ENCODE measurements around the gene CERS6. TPM values are rescaled to one million over a fixed set of nuclear protein-coding genes. Genes with fewer than 3 reads are reported as not detected.

CERS6 gene
- total and polyA plus RNA-seq, 10 of the 15 experiments (the other 5 are each of a cell fraction or from before 2014, with no cell fraction given): 1.3 to 20.4 (median 14.1) TPM

GRCh38 chr2:168458139-168458538 lies 2.1 kb downstream of the CERS6 start (continued):
- TF ChIP-seq, protein P1, sequence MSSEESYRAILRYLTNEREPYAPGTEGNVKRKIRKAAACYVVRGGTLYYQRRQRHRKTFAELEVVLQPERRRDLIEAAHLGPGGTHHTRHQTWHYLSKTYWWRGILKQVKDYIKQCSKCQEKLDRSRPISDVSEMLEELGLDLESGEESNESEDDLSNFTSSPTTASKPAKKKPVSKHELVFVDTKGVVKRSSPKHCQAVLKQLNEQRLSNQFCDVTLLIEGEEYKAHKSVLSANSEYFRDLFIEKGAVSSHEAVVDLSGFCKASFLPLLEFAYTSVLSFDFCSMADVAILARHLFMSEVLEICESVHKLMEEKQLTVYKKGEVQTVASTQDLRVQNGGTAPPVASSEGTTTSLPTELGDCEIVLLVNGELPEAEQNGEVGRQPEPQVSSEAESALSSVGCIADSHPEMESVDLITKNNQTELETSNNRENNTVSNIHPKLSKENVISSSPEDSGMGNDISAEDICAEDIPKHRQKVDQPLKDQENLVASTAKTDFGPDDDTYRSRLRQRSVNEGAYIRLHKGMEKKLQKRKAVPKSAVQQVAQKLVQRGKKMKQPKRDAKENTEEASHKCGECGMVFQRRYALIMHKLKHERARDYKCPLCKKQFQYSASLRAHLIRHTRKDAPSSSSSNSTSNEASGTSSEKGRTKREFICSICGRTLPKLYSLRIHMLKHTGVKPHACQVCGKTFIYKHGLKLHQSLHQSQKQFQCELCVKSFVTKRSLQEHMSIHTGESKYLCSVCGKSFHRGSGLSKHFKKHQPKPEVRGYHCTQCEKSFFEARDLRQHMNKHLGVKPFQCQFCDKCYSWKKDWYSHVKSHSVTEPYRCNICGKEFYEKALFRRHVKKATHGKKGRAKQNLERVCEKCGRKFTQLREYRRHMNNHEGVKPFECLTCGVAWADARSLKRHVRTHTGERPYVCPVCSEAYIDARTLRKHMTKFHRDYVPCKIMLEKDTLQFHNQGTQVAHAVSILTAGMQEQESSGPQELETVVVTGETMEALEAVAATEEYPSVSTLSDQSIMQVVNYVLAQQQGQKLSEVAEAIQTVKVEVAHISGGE (CRISPR knock-in tag; IDR thresholded peaks at IDR 0.05): no peak
- TF ChIP-seq TBL1XR1 (IDR thresholded peaks at IDR 0.05; ENCODE audit: low read depth, low read length): no peak
- no peak for TF ChIP-seq ZNF274 (IDR thresholded peaks at IDR 0.05; ENCODE audit: insufficient read depth, insufficient read length)
- no peak for TF ChIP-seq YY1 (IDR thresholded peaks at IDR 0.05; ENCODE audit: low read depth, low read length)
- TF ChIP-seq RAD21 (IDR thresholded peaks at IDR 0.05; ENCODE audit: insufficient read depth, low read depth, low read length): no peak
- TF ChIP-seq, protein P2, sequence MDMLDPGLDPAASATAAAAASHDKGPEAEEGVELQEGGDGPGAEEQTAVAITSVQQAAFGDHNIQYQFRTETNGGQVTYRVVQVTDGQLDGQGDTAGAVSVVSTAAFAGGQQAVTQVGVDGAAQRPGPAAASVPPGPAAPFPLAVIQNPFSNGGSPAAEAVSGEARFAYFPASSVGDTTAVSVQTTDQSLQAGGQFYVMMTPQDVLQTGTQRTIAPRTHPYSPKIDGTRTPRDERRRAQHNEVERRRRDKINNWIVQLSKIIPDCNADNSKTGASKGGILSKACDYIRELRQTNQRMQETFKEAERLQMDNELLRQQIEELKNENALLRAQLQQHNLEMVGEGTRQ (IDR thresholded peaks at IDR 0.05; ENCODE audit: borderline replicate concordance, low read depth, low read length): no peak
- TF ChIP-seq HDAC6 (IDR thresholded peaks at IDR 0.05; ENCODE audit: unreplicated experiment): no peak
- TF ChIP-seq SPI1 (IDR thresholded peaks at IDR 0.05; ENCODE audit: borderline replicate concordance, insufficient read depth, low read depth, low read length): no peak
- TF ChIP-seq TAF1 (IDR thresholded peaks at IDR 0.05; ENCODE audit: borderline replicate concordance, low read depth, low read length): no peak
- TF ChIP-seq KDM1A (IDR thresholded peaks at IDR 0.05; ENCODE audit: borderline replicate concordance): no peak
- no peak for TF ChIP-seq IKZF2 (IDR thresholded peaks at IDR 0.05)
- no peak for TF ChIP-seq SIX5 (IDR thresholded peaks at IDR 0.05; ENCODE audit: low read depth, low read length, severe bottlenecking)
- TF ChIP-seq ZNF384 (IDR thresholded peaks at IDR 0.05; ENCODE audit: borderline replicate concordance, low read depth, low read length): no peak
- no peak for TF ChIP-seq CREB1 (IDR thresholded peaks at IDR 0.05; ENCODE audit: low read depth)
- no peak for TF ChIP-seq RBBP5 (conservative IDR thresholded peaks at IDR 0.05)
- TF ChIP-seq PML (IDR thresholded peaks at IDR 0.05; ENCODE audit: low read length): no peak

Measured in GM12878 (cell line).